Transverse colon (tissue), 4 donors: ENCODE measurements around the gene GPR142. TPM values are rescaled to one million over a fixed set of nuclear protein-coding genes. Genes with fewer than 3 reads are reported as not detected.

ENCODE experiments used
- DNase-seq: peaks from one replicate; pipeline ENCODE4 v3.0.0-alpha.2; 2019
- H3K27ac ChIP-seq, 4 donors: fragments of 200-600 bp; sonication (generic); 2 replicates each; pipeline ENCODE4 v1.5.1; 2016 to 2018; ENCODE audit warnings: inconsistent platforms in 4 of 4
- H3K27me3 ChIP-seq: fragments of 200-600 bp; sonication (generic); 2 replicates; pipeline ENCODE4 v1.5.1; 2017; ENCODE audit warnings: inconsistent platforms
- H3K36me3 ChIP-seq, 4 donors: fragments of 200-600 bp; sonication (generic); 2 replicates each; pipeline ENCODE4 v1.5.1; 2017 to 2019; ENCODE audit warnings: inconsistent platforms in 4 of 4
- H3K4me1 ChIP-seq, 4 donors: fragments of 200-600 bp; sonication (generic); 2 replicates each; pipeline ENCODE4 v1.5.1; 2017 to 2020; ENCODE audit warnings: inconsistent platforms in 4 of 4
- H3K4me3 ChIP-seq, 4 donors: fragments of 200-600 bp; sonication (generic); 1 replicate in 1 of 4; 2 replicates in 3 of 4; pipeline versions ENCODE4 v1.5.1 to v1.6.1; 2017 to 2019; ENCODE audit warnings: inconsistent platforms in 4 of 4
- H3K9me3 ChIP-seq, 2 donors: fragments of 200-600 bp; sonication (generic); 2 replicates each; pipeline ENCODE4 v1.5.1; 2017 to 2019; ENCODE audit warnings: inconsistent platforms in 2 of 2
- CTCF ChIP-seq, 5 experiments: fragments of 200-600 bp in 3 of 5; fragments of 450-650 bp in 2 of 5; sonication (generic) in 3 of 5; IDR thresholded peaks; 1 replicate in 2 of 5; 2 replicates in 3 of 5; pipeline ENCODE4 v1.5.1; 2016 to 2017; ENCODE audit warnings: antibody characterized with exemption in 5 of 5, inconsistent platforms in 3 of 5, mild to moderate bottlenecking in 2 of 5, moderate library complexity in 1 of 5
- EP300 ChIP-seq: sonication (generic); formaldehyde crosslinking; IDR thresholded peaks from one replicate; pipeline ENCODE4 v1.6.1; 2017; ENCODE audit warnings: antibody characterized with exemption, low read depth
- POLR2A ChIP-seq: fragments of 450-650 bp; IDR thresholded peaks from one replicate; pipeline ENCODE4 v1.6.1; 2016; ENCODE audit warnings: antibody characterized with exemption, mild to moderate bottlenecking, moderate library complexity
- POLR2AphosphoS5 ChIP-seq, 3 donors: sonication (generic); formaldehyde crosslinking; IDR thresholded peaks; one replicate each; pipeline ENCODE4 v1.6.1; 2016; ENCODE audit warnings: antibody characterized with exemption in 3 of 3
- WGBS, 2 donors: methylation state at CpG; one replicate each; pipeline ENCODE4 v1.1.5; 2018; ENCODE audit warnings: low coverage in 1 of 2; 5-methylcytosine and 5-hydroxymethylcytosine counted together
- in situ Hi-C, 4 donors: fragments of 200-750 bp; cut with MboI; loops; one replicate each; pipeline versions ENCODE4 v1.15.0 to v1.15.1; 2017; ENCODE audit warnings: low sequenced_read_pairs in 3 of 4, low pct_ligation_motif_present in 1 of 4, low pct_unique_long_range_greater_than_20kb in 1 of 4
- intact Hi-C: fragments of 100-400 bp; cut with DNase I; formaldehyde crosslinking; loops from one replicate; pipeline ENCODE4 v1.15.1; 2023; ENCODE audit warnings: low total_unique reads
- total RNA-seq, 4 donors: library from RNA; depleted of rRNA; stranded (reverse); fragments of >200 nt; gene quantifications; one replicate each; pipeline ENCODE4 v1.1.0, GENCODE V29; 2016

GPR142 gene
- total RNA-seq, 4 donors from 2014 or later: 0.48 TPM; not detected in 3

- H3K9me3 ChIP-seq: no peaks in the 10 kb centered on the region
- in situ Hi-C loops: loop anchor here in 2 of 4 donors (25.0 kb wide), 1 partner anchor 142 kb away; the partner anchor contains the start of genes RPL38 (in 2 of the 2) and TTYH2 (in 2 of the 2)
- DNase-seq: no peak
- no peaks in the 10 kb centered on the region for H3K36me3 ChIP-seq
- 85 to 90% methylated on average over 2 to 10 of the region's 10 CpGs for WGBS, 2 donors
- no peak overlapping the region for H3K27ac ChIP-seq
- intact Hi-C loops: no loop called here
- TF ChIP-seq POLR2A (no peak), CTCF (IDR thresholded peaks at IDR 0.05) (no peak), EP300 (no peak), POLR2AphosphoS5 (IDR thresholded peaks at IDR 0.05) (no peak)
- no peak overlapping the region for H3K4me3 ChIP-seq
- peaks cover 0 to 12% (median 8%) of the 10 kb centered on the region in 4 donors for H3K4me1 ChIP-seq
- H3K27me3 ChIP-seq: peaks cover 92% of the 10 kb centered on the region
Observed at GRCh38 chr17:74354561-74354960, 12.7 kb upstream of the GPR142 start.

GRCh38 chr17:74355065-74355464 lies 12.2 kb upstream of the GPR142 start:
- no peak for DNase-seq
- Histone ChIP-seq H3K27ac (no peak overlapping the region), H3K4me1 (peaks cover 0 to 12% (median 8%) of the 10 kb centered on the region in 4 donors), H3K27me3 (peaks cover 97% of the 10 kb centered on the region), H3K4me3 (no peak overlapping the region), H3K9me3 (no peaks in the 10 kb centered on the region), H3K36me3 (no peaks in the 10 kb centered on the region)
- 87% methylated on average over 8 of the region's 8 CpGs; no CpG with 5 or more reads in 1 of the 2 donors for WGBS, 2 donors
- in situ Hi-C loops (loop anchor here in 2 of 4 donors (25.0 kb wide), 1 partner anchor 143 kb away; the partner anchor contains the start of genes RPL38 (in 2 of the 2) and TTYH2 (in 2 of the 2)), intact Hi-C loops (no loop called here)
- no peak for TF ChIP-seq POLR2AphosphoS5 (IDR thresholded peaks at IDR 0.05)
- TF ChIP-seq POLR2A: no peak
- no peak for TF ChIP-seq CTCF (IDR thresholded peaks at IDR 0.05)
- no peak for TF ChIP-seq EP300

GRCh38 chr17:74356646-74357465 lies 10.4 kb upstream of the GPR142 start:
- peaks cover 0 to 12% (median 9%) of the 10 kb centered on the region in 4 donors for H3K4me1 ChIP-seq
- DNase-seq: no peak
- in situ Hi-C loops: loop anchor here in 2 of 4 donors (25.0 kb wide), 1 partner anchor 145 kb away; the partner anchor contains the start of genes RPL38 (in 2 of the 2) and TTYH2 (in 2 of the 2)
- intact Hi-C loops: no loop called here
- H3K27ac ChIP-seq: no peak overlapping the region
- peaks cover 100% of the 10 kb centered on the region for H3K27me3 ChIP-seq
- WGBS, 2 donors: 2% methylated on average over 60 of the region's 105 CpGs; no CpG with 5 or more reads in 1 of the 2 donors
- peak overlapping the region in 2 of 4 donors; percentile 14 to 26 for H3K4me3 ChIP-seq
- H3K9me3 ChIP-seq: no peaks in the 10 kb centered on the region
- TF ChIP-seq POLR2AphosphoS5 (IDR thresholded peaks at IDR 0.05): no peak
- no peak for TF ChIP-seq POLR2A
- no peak for TF ChIP-seq CTCF (IDR thresholded peaks at IDR 0.05)
- TF ChIP-seq EP300: no peak
- no peaks in the 10 kb centered on the region for H3K36me3 ChIP-seq

GRCh38 chr17:74357466-74357809 lies 9.9 kb upstream of the GPR142 start:
- Histone ChIP-seq H3K4me3 (peak overlapping the region in 2 of 4 donors; percentile 14 to 26), H3K4me1 (peaks cover 0 to 13% (median 10%) of the 10 kb centered on the region in 4 donors), H3K36me3 (no peaks in the 10 kb centered on the region), H3K27me3 (peaks cover 100% of the 10 kb centered on the region), H3K27ac (no peak overlapping the region), H3K9me3 (no peaks in the 10 kb centered on the region)
- no peak for DNase-seq
- 64% methylated on average over 12 of the region's 32 CpGs; no CpG with 5 or more reads in 1 of the 2 donors for WGBS, 2 donors
- in situ Hi-C loops (loop anchor here in 2 of 4 donors (25.0 kb wide), 1 partner anchor 145 kb away; the partner anchor contains the start of genes RPL38 (in 2 of the 2) and TTYH2 (in 2 of the 2)), intact Hi-C loops (no loop called here)
- TF ChIP-seq POLR2A (no peak), POLR2AphosphoS5 (IDR thresholded peaks at IDR 0.05) (no peak), EP300 (no peak), CTCF (IDR thresholded peaks at IDR 0.05) (no peak)
